GM10248 (cell line): ENCODE data around the gene CREB3.

Experiments
- CTCF ChIA-PET: fragments of 300-600 bp; sonication (Branson Sonifier 250); formaldehyde crosslinking; extraction: SDS; loops from one replicate; lab custom pipeline; 2021; ENCODE audit warnings: antibody characterized with exemption; lab: Yijun Ruan, JAX
- POLR2A ChIA-PET: fragments of 350-650 bp; sonication (Branson Sonifier 250); formaldehyde crosslinking; extraction: SDS; loops from one replicate; lab custom pipeline; 2020; ENCODE audit warnings: antibody characterized with exemption; lab: Yijun Ruan, JAX
- DNase-seq: peaks from one replicate; pipeline ENCODE4 v3.0.0; 2012; ENCODE audit errors: extremely low spot score
- CTCF ChIP-seq: IDR thresholded peaks from 2 replicates; pipeline ENCODE4 v1.5.1; 2012; ENCODE audit warnings: mild to moderate bottlenecking, low read depth; ENCODE audit errors: extremely low read depth, missing control alignments, control extremely low read depth

CREB3 gene

DNA sequence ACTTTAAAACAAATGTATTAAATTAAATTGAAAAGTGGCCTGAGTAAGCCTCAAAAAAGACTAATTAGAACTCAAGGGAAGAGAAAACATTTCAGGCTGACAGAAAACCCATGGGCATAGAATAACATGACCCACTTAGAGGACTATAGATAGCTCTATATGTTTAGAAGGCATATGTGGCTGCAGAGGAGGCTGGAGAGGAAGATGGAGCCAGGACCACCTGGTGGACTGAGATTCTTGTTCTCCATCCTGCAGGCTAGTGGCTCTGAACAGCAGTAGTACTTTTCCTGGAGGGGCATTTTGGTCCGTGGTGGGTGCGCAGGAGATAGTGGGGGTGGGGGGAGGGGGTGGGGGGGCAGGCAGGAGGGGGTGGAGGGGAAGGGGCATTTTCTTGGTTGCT lies 48.6 kb downstream of the CREB3 start:
- ChIA-PET CTCF (interaction anchor here (0.9 to 4.0 kb wide), 3 partner anchors 8 to 45 kb away, joined by 3 to 33 read pairs (median 6); no protein-coding TSS in a partner anchor), POLR2A (interaction anchor here (0.7 kb wide), 1 partner anchor 709 kb away, joined by 5 read pairs; no protein-coding TSS in a partner anchor)
- no peak for TF ChIP-seq CTCF
- DNase-seq: no peak

GRCh38 chr9:35783418-35783817 lies 51.0 kb downstream of the CREB3 start:
- POLR2A ChIA-PET: no interaction called here
- CTCF ChIA-PET: interaction anchor here (1.0 to 1.6 kb wide), 3 partner anchors 11 to 42 kb away, joined by 3 to 4 read pairs (median 3); no protein-coding TSS in a partner anchor
- no peak for TF ChIP-seq CTCF
- DNase-seq: no peak
